AG08395 (cell line): ENCODE measurements around the gene TMEM252.

Experiments
- DNase-seq: peaks from one replicate; pipeline ENCODE4 v3.0.0; 2012; ENCODE audit warnings: mixed read lengths, low spot score

The TMEM252 gene

GRCh38 chr9:68497629-68498028, 43.1 kb downstream of the TMEM252 start:
- no peak for DNase-seq

DNA sequence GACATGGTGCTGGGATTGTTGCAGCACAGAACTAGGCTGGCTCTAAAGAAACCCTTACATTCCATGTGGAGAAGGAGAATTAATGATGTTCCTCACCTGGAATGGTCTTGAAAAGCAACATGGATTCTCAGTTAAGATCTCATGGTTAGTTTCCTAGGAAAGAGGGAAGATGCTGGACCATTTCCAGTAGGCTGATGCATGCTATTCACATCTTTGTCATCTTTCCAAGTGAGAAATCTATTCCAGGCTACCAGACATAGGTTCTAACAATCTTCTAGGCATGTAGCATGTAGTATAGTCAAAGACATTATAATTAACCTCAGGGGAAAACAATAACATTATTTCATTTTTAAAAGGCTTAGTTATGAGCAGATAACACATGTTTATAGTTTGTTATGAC, 44.3 kb downstream of the TMEM252 start:
- no peak for DNase-seq

- DNase-seq, result no peak
Observed at GRCh38 chr9:68495247-68495646, 45.4 kb downstream of the TMEM252 start.

DNA sequence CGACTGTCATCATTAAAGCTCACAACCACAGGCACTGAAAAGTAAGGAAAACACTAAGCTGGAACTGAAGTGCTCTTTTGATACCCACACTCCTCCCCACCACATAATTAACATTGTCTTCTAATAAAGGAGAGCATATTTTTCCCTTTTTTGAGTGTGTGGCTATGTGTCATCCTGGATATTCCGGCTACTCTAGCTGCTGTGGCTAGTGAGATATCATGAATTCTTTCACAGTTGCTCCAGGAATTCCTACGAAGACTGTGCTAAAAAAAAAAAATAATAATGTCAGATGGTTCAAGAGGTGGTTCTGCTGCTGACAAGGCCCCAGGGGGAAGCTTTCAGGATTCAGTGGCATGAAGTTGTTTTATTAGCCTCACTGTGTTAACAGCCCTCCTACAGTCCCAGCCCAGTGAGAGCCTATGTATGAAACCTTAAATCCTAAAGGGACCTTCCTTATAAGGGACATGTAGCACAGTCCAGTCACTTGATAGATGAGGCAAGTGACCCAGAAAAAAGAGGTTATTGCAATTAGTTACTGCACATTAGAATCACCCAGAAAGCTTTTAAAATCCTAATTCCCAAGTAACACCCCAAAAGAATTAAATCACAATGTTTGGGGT, 46.6 kb downstream of the TMEM252 start:
- DNase-seq, result no peak

DNA sequence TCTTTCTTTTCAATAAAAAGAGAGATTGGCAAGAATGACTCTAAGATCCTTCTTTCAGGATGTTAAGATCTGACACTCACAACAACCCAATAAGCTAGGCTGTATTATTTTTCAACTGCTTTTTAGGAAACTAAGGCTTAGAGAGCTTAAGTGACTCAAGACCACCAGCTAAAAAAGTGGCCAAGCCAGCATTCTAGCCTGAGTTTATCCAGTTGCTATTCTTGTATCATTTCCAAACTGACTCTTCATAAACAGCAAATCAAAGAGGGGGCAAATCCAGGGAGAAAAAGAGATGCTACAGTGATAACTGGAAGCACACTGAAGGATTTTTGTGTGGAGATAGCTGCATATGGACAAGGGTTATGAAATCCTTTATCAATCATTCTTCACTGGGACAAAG, 47.1 kb downstream of the TMEM252 start:
- DNase-seq, result no peak

- DNase-seq, result no peak
Observed at GRCh38 chr9:68492806-68493205, 47.9 kb downstream of the TMEM252 start.

DNA sequence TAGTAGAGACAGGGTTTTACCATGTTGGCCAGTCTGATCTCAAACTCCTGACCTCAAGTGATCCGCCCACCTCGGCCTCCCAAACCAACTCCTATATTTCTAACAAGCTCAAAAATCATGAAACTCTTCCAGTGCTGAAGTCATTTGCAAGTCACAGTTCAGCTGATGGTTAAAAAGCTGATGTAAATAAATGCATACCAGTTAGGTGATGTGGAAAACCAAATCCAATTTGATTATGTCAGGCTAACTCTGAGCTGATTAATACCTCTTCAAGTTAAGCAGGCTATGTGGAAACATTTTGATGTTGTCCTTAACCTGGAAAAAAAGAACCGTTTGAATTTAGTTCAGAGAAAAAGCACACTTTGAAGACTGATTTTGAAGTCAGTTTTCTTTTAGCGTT, 51.0 kb downstream of the TMEM252 start:
- DNase-seq, result no peak

DNA sequence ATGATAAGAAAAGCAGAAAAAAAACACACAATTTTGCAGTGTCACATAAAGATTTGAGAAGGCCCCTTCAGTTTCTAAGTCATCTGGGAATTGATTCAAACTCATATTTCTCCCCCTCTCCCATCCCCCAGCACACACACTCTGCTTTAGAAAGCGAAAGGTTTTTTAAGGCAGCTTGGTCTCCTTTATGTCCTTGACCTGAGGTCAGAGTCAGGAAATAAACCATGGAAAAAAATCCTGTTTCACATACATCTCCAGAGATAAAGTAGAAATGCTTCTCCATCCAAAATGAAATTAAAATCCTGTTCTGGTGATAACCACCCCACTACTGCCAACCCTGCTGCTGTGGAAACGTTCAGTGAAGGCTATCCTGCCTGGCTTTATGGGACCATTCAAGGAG, 52.6 kb downstream of the TMEM252 start:
- no peak for DNase-seq
